SU-DHL-6 (cell line): Measurements from ENCODE around the gene CKM.

Experiments used
- EZH2phosphoT487 ChIP-seq: fragments of 200-600 bp; sonication (generic), shearing (Covaris generic); conservative IDR thresholded peaks from 2 replicates; pipeline ENCODE4 v1.6.1; 2018; ENCODE audit warnings: mild to moderate bottlenecking, antibody characterized with exemption, low read length, moderate library complexity, mixed read lengths
- TF ChIP-seq, protein P1 (sequence below): fragments of 200-600 bp; sonication (generic); IDR thresholded peaks from one replicate; pipeline ENCODE4 v1.5.1; 2017; ENCODE audit warnings: antibody characterized with exemption, mild to moderate bottlenecking, low read length, moderate library complexity; ENCODE audit not compliant: insufficient read depth, poor library complexity, severe bottlenecking

DNA sequence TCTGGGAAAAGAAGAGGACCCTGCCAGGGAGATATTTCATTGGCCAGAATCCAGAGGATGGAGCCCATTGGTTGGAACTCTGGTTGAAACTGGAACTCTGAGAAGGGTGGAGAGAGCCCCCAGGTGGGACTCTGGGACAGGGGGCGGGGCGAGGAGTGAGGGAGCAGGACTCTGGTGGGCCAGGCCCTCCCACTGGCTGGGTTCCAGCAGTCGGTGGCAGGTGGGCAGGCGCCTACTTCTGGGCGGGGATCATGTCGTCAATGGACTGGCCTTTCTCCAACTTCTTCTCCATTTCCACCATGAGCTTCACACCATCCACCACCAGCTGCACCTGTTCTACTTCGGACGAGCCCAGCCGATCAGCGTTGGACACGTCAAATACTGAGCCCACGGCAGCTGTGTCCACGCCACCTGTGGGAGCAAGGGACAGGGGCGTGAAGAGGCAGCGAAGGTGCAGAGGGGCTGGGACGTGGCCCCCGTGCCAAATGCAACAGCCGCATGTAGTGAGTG lies 16.1 kb downstream of the CKM start:
- TF ChIP-seq, protein P1, sequence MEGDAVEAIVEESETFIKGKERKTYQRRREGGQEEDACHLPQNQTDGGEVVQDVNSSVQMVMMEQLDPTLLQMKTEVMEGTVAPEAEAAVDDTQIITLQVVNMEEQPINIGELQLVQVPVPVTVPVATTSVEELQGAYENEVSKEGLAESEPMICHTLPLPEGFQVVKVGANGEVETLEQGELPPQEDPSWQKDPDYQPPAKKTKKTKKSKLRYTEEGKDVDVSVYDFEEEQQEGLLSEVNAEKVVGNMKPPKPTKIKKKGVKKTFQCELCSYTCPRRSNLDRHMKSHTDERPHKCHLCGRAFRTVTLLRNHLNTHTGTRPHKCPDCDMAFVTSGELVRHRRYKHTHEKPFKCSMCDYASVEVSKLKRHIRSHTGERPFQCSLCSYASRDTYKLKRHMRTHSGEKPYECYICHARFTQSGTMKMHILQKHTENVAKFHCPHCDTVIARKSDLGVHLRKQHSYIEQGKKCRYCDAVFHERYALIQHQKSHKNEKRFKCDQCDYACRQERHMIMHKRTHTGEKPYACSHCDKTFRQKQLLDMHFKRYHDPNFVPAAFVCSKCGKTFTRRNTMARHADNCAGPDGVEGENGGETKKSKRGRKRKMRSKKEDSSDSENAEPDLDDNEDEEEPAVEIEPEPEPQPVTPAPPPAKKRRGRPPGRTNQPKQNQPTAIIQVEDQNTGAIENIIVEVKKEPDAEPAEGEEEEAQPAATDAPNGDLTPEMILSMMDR: no peak
- TF ChIP-seq EZH2phosphoT487: no peak
